B cell (primary cell): ENCODE results near the gene TRIM29.

ENCODE experiments used
- EZH2 ChIP-seq: IDR thresholded peaks from 2 replicates; pipeline ENCODE4 v1.6.1; 2012; ENCODE audit warnings: borderline replicate concordance, low read depth, mild to moderate bottlenecking, moderate library complexity, low read length; ENCODE audit not compliant: insufficient read depth, poor library complexity, severe bottlenecking
- TF ChIP-seq, protein P1 (sequence below): fragments of 200-600 bp; IDR thresholded peaks from one replicate; pipeline ENCODE4 v1.8.0; 2022; ENCODE audit warnings: antibody characterized with exemption, mild to moderate bottlenecking

- TF ChIP-seq, protein P1, sequence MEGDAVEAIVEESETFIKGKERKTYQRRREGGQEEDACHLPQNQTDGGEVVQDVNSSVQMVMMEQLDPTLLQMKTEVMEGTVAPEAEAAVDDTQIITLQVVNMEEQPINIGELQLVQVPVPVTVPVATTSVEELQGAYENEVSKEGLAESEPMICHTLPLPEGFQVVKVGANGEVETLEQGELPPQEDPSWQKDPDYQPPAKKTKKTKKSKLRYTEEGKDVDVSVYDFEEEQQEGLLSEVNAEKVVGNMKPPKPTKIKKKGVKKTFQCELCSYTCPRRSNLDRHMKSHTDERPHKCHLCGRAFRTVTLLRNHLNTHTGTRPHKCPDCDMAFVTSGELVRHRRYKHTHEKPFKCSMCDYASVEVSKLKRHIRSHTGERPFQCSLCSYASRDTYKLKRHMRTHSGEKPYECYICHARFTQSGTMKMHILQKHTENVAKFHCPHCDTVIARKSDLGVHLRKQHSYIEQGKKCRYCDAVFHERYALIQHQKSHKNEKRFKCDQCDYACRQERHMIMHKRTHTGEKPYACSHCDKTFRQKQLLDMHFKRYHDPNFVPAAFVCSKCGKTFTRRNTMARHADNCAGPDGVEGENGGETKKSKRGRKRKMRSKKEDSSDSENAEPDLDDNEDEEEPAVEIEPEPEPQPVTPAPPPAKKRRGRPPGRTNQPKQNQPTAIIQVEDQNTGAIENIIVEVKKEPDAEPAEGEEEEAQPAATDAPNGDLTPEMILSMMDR = no peak
- TF ChIP-seq EZH2 = no peak
Measured at GRCh38 chr11:120125024-120125423, 12.9 kb downstream of the TRIM29 start.
